Neural cell (in vitro differentiated cells): ENCODE measurements around the gene RPS6KA2.

Experiments
- EP300 ChIP-seq: fragments of 450-650 bp; conservative IDR thresholded peaks from 2 replicates; pipeline ENCODE4 v1.6.1; 2014; ENCODE audit warnings: antibody characterized with exemption, mild to moderate bottlenecking, moderate library complexity; ENCODE audit not compliant: poor library complexity, severe bottlenecking
- EZH2 ChIP-seq: fragments of 200-600, 300-800 bp; shearing (Covaris generic), sonication (generic); IDR thresholded peaks from 2 replicates; pipeline ENCODE4 v1.6.1; 2014; ENCODE audit warnings: antibody characterized with exemption, low read length, borderline replicate concordance, mild to moderate bottlenecking; ENCODE audit not compliant: insufficient read depth, poor library complexity, severe bottlenecking
- MXI1 ChIP-seq: fragments of 450-650 bp; conservative IDR thresholded peaks from 2 replicates; pipeline ENCODE4 v1.6.1; 2014; ENCODE audit warnings: antibody characterized with exemption, mild to moderate bottlenecking; ENCODE audit not compliant: poor library complexity, severe bottlenecking
- POLR2AphosphoS5 ChIP-seq: IDR thresholded peaks from 2 replicates; pipeline ENCODE4 v1.6.1; 2012
- RAD21 ChIP-seq: fragments of 450-650 bp; conservative IDR thresholded peaks from 2 replicates; pipeline ENCODE4 v1.6.1; 2014; ENCODE audit warnings: antibody characterized with exemption, mild to moderate bottlenecking, moderate library complexity
- SMC3 ChIP-seq: fragments of 450-650 bp; conservative IDR thresholded peaks from 2 replicates; pipeline ENCODE4 v1.6.1; 2014; ENCODE audit warnings: antibody characterized with exemption, mild to moderate bottlenecking, moderate library complexity; ENCODE audit not compliant: poor library complexity
- TAF1 ChIP-seq: IDR thresholded peaks from 2 replicates; pipeline ENCODE4 v1.6.1; 2012; ENCODE audit warnings: low read depth
- TF ChIP-seq, protein P1 (sequence below): fragments of 450-650 bp; IDR thresholded peaks from 2 replicates; pipeline ENCODE4 v1.5.1; 2014; ENCODE audit warnings: antibody characterized with exemption, mild to moderate bottlenecking, moderate library complexity; ENCODE audit not compliant: poor library complexity, severe bottlenecking
- TF ChIP-seq, protein P2 (sequence below): IDR thresholded peaks from 2 replicates; pipeline ENCODE4 v1.6.1; 2012; ENCODE audit warnings: borderline replicate concordance

DNA sequence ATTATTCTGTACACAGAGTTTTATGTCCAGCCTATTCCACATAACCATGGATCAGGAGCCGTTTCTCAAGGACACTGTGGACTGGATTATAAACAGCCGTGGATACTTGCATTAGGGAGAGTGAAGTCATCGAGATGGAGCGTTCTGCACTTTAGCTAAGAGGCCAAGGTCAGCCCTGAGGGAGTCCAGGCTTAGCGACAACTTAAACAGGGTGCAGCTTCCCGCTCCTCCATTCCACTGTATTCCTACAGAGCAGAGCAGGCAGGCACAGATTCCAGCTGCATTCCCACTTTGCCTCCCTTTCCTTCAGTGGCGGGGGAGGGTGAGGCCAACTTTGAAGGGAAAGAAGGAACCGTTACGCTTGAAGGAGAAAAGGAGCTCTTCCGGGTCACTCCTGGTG lies 100.1 kb downstream of the RPS6KA2 start:
- TF ChIP-seq EZH2 (no peak), EP300 (no peak), POLR2AphosphoS5 (no peak), MXI1 (no peak), RAD21 (no peak), SMC3 (no peak), TAF1 (no peak)
- TF ChIP-seq, protein P1, sequence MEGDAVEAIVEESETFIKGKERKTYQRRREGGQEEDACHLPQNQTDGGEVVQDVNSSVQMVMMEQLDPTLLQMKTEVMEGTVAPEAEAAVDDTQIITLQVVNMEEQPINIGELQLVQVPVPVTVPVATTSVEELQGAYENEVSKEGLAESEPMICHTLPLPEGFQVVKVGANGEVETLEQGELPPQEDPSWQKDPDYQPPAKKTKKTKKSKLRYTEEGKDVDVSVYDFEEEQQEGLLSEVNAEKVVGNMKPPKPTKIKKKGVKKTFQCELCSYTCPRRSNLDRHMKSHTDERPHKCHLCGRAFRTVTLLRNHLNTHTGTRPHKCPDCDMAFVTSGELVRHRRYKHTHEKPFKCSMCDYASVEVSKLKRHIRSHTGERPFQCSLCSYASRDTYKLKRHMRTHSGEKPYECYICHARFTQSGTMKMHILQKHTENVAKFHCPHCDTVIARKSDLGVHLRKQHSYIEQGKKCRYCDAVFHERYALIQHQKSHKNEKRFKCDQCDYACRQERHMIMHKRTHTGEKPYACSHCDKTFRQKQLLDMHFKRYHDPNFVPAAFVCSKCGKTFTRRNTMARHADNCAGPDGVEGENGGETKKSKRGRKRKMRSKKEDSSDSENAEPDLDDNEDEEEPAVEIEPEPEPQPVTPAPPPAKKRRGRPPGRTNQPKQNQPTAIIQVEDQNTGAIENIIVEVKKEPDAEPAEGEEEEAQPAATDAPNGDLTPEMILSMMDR = no peak
- TF ChIP-seq, protein P2, sequence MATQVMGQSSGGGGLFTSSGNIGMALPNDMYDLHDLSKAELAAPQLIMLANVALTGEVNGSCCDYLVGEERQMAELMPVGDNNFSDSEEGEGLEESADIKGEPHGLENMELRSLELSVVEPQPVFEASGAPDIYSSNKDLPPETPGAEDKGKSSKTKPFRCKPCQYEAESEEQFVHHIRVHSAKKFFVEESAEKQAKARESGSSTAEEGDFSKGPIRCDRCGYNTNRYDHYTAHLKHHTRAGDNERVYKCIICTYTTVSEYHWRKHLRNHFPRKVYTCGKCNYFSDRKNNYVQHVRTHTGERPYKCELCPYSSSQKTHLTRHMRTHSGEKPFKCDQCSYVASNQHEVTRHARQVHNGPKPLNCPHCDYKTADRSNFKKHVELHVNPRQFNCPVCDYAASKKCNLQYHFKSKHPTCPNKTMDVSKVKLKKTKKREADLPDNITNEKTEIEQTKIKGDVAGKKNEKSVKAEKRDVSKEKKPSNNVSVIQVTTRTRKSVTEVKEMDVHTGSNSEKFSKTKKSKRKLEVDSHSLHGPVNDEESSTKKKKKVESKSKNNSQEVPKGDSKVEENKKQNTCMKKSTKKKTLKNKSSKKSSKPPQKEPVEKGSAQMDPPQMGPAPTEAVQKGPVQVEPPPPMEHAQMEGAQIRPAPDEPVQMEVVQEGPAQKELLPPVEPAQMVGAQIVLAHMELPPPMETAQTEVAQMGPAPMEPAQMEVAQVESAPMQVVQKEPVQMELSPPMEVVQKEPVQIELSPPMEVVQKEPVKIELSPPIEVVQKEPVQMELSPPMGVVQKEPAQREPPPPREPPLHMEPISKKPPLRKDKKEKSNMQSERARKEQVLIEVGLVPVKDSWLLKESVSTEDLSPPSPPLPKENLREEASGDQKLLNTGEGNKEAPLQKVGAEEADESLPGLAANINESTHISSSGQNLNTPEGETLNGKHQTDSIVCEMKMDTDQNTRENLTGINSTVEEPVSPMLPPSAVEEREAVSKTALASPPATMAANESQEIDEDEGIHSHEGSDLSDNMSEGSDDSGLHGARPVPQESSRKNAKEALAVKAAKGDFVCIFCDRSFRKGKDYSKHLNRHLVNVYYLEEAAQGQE = no peak
